ENCODE measurements around the gene ATP1A1.

- TF ChIP-seq ARNTL (CRISPR knock-in tag; IDR thresholded peaks at IDR 0.05; ENCODE audit: borderline replicate concordance, low read depth) (no peak), PATZ1 (CRISPR knock-in tag; IDR thresholded peaks at IDR 0.05; ENCODE audit: borderline replicate concordance) (no peak), ZFP3 (CRISPR knock-in tag; IDR thresholded peaks at IDR 0.05) (no peak), ZFP30 (CRISPR knock-in tag; IDR thresholded peaks at IDR 0.05) (no peak), TOX (CRISPR knock-in tag; IDR thresholded peaks at IDR 0.05; ENCODE audit: borderline replicate concordance) (no peak), CSDC2 (CRISPR knock-in tag; IDR thresholded peaks at IDR 0.05) (no peak), OSR1 (CRISPR knock-in tag; IDR thresholded peaks at IDR 0.05) (no peak), TSHZ2 (CRISPR knock-in tag; IDR thresholded peaks at IDR 0.05) (no peak), TCF4 (CRISPR knock-in tag; IDR thresholded peaks at IDR 0.05; ENCODE audit: borderline replicate concordance) (no peak)
Observed at GRCh38 chr1:116420417-116421200, 47.6 kb downstream of the ATP1A1 start.
